H9 (cell line): ENCODE data around the gene OBSL1. TPM values are rescaled to one million over a fixed set of nuclear protein-coding genes. Genes with fewer than 3 reads are reported as not detected.
A peak's percentile ranks its signal among the peaks of the same experiment; 100 is the strongest.

Experiments
- DNase-seq: peaks from one replicate; pipeline ENCODE4 v3.0.0-alpha.2; 2017
- H2AFZ ChIP-seq: one replicate; pipeline ENCODE4 v1.6.1; 2013; ENCODE audit warnings: mild to moderate bottlenecking, low read length, control low read depth, moderate library complexity
- H2AK5ac ChIP-seq: 2 replicates; pipeline ENCODE4 v1.6.1; 2013; ENCODE audit warnings: low read length, control low read depth, mixed read lengths; ENCODE audit not compliant: insufficient read length
- H2BK120ac ChIP-seq: one replicate; pipeline ENCODE4 v1.6.1; 2013; ENCODE audit warnings: low read depth, mild to moderate bottlenecking, low read length, control low read depth, inconsistent platforms; ENCODE audit not compliant: poor library complexity, severe bottlenecking
- H2BK12ac ChIP-seq: 2 replicates; pipeline ENCODE4 v1.6.1; 2013; ENCODE audit warnings: low read length, control low read depth, mixed read lengths, low read depth; ENCODE audit not compliant: insufficient read length
- H2BK15ac ChIP-seq: 2 replicates; pipeline ENCODE4 v1.6.1; 2013; ENCODE audit warnings: low read depth, low read length, control low read depth
- H2BK20ac ChIP-seq: one replicate; pipeline ENCODE4 v1.6.1; 2013; ENCODE audit warnings: low read depth, mild to moderate bottlenecking, low read length, control low read depth, inconsistent platforms; ENCODE audit not compliant: poor library complexity, severe bottlenecking
- H2BK5ac ChIP-seq: 2 replicates; pipeline ENCODE4 v1.6.1; 2013; ENCODE audit warnings: low read length, control low read depth, mixed read lengths; ENCODE audit not compliant: insufficient read length
- H3K14ac ChIP-seq: 2 replicates; pipeline ENCODE4 v1.6.1; 2013; ENCODE audit warnings: low read length, control low read depth; ENCODE audit not compliant: insufficient read depth
- H3K18ac ChIP-seq: 2 replicates; pipeline ENCODE4 v1.6.1; 2013; ENCODE audit warnings: low read depth, mild to moderate bottlenecking, mixed read lengths, low read length, control low read depth; ENCODE audit not compliant: insufficient read length
- H3K23ac ChIP-seq: 2 replicates; pipeline ENCODE4 v1.6.1; 2013; ENCODE audit warnings: low read length, control low read depth, mixed read lengths, low read depth; ENCODE audit not compliant: insufficient read length
- H3K23me2 ChIP-seq: 2 replicates; pipeline ENCODE4 v1.6.1; 2013; ENCODE audit warnings: low read depth, mild to moderate bottlenecking, mixed read lengths, low read length, control low read depth; ENCODE audit not compliant: insufficient read length, poor library complexity, severe bottlenecking
- H3K27ac ChIP-seq: 2 replicates; pipeline ENCODE4 v1.5.1; 2013; ENCODE audit warnings: low read length, control low read depth, mixed read lengths, low read depth; ENCODE audit not compliant: insufficient read length
- H3K27me3 ChIP-seq: 2 replicates; pipeline ENCODE4 v1.6.1; 2013; ENCODE audit warnings: low read length, control low read depth, inconsistent platforms; ENCODE audit not compliant: insufficient read depth
- H3K4ac ChIP-seq: 2 replicates; pipeline ENCODE4 v1.6.1; 2013; ENCODE audit warnings: low read depth, mild to moderate bottlenecking, control low read depth, inconsistent platforms, low read length, moderate library complexity
- H3K4me1 ChIP-seq: 2 replicates; pipeline ENCODE4 v1.6.1; 2013; ENCODE audit warnings: low read length, control low read depth, inconsistent platforms; ENCODE audit not compliant: insufficient read depth
- H3K4me2 ChIP-seq: 2 replicates; pipeline ENCODE4 v1.6.1; 2013; ENCODE audit warnings: low read length, control low read depth, mixed read lengths; ENCODE audit not compliant: insufficient read length, insufficient read depth
- H3K56ac ChIP-seq: 2 replicates; pipeline ENCODE4 v1.6.1; 2013; ENCODE audit warnings: low read depth, mild to moderate bottlenecking, mixed read lengths, low read length, control low read depth; ENCODE audit not compliant: insufficient read length
- H3K79me1 ChIP-seq: 2 replicates; pipeline ENCODE4 v1.6.1; 2013; ENCODE audit warnings: low read depth, mild to moderate bottlenecking, moderate library complexity, low read length, control low read depth, inconsistent platforms; ENCODE audit not compliant: insufficient read depth, poor library complexity, severe bottlenecking
- H3K79me2 ChIP-seq: 2 replicates; pipeline ENCODE4 v1.6.1; 2013; ENCODE audit warnings: low read length, control low read depth, inconsistent platforms; ENCODE audit not compliant: insufficient read depth
- H3K9ac ChIP-seq: 2 replicates; pipeline ENCODE4 v1.6.1; 2013; ENCODE audit warnings: low read length, control low read depth, mixed read lengths; ENCODE audit not compliant: insufficient read length; ENCODE audit errors: extremely low read depth
- H3K9me3 ChIP-seq: one replicate; pipeline ENCODE4 v1.6.1; 2013; ENCODE audit warnings: low read depth, low read length, inconsistent platforms; ENCODE audit not compliant: control insufficient read depth
- H3T11ph ChIP-seq: one replicate; pipeline ENCODE4 v1.6.1; 2013; ENCODE audit warnings: mild to moderate bottlenecking, low read length, control low read depth, inconsistent platforms
- H4K20me1 ChIP-seq: one replicate; pipeline ENCODE4 v1.6.1; 2013; ENCODE audit not compliant: control insufficient read depth, insufficient read length, insufficient read depth
- H4K5ac ChIP-seq: 2 replicates; pipeline ENCODE4 v1.6.1; 2013; ENCODE audit warnings: low read depth, mild to moderate bottlenecking, mixed read lengths, low read length, control low read depth; ENCODE audit not compliant: insufficient read length
- H4K8ac ChIP-seq: replicated peaks from 2 replicates; pipeline ENCODE4 v1.6.1; 2013; ENCODE audit warnings: low read length, control low read depth, mixed read lengths, low read depth; ENCODE audit not compliant: insufficient read length
- H4K91ac ChIP-seq: 2 replicates; pipeline ENCODE4 v1.6.1; 2013; ENCODE audit warnings: low read depth, mild to moderate bottlenecking, moderate library complexity, mixed read lengths, low read length, control low read depth; ENCODE audit not compliant: insufficient read length
- H3K27ac Mint-ChIP-seq, 3 experiments: 2 replicates in 2 of 3; 3 replicates in 1 of 3; pipeline ENCODE4 v1.8.0; 2020 to 2021; ENCODE audit warnings: mixed read lengths in 3 of 3, mild to moderate bottlenecking in 1 of 3, moderate library complexity in 1 of 3
- H3K27me3 Mint-ChIP-seq: 2 replicates; pipeline ENCODE4 v1.8.0; 2021; ENCODE audit warnings: low read depth, mild to moderate bottlenecking, moderate library complexity, mixed read lengths
- H3K36me3 Mint-ChIP-seq, 3 experiments: 2 replicates in 2 of 3; 3 replicates in 1 of 3; pipeline ENCODE4 v1.8.0; 2020 to 2021; ENCODE audit warnings: low read depth in 3 of 3, mixed read lengths in 3 of 3; ENCODE audit not compliant: insufficient read depth in 1 of 3
- H3K4me1 Mint-ChIP-seq, 2 experiments: 2 replicates each; pipeline ENCODE4 v1.8.0; 2020; ENCODE audit warnings: mixed read lengths in 2 of 2
- H3K4me3 Mint-ChIP-seq, 2 experiments: 2 replicates in 1 of 2; 3 replicates in 1 of 2; pipeline ENCODE4 v1.8.0; 2020 to 2021; ENCODE audit warnings: mild to moderate bottlenecking in 2 of 2, mixed read lengths in 2 of 2, moderate library complexity in 1 of 2
- H3K9me3 Mint-ChIP-seq, 2 experiments: 2 replicates in 1 of 2; 3 replicates in 1 of 2; pipeline ENCODE4 v1.8.0; 2020; ENCODE audit warnings: mild to moderate bottlenecking in 2 of 2, mixed read lengths in 2 of 2, moderate library complexity in 1 of 2
- WGBS: extraction: QIAGEN DNeasy Blood & Tissue Kit; methylation state at CpG from one replicate; pipeline ENCODE4 v1.1.7; 2013; ENCODE audit warnings: missing lambda C conversion rate, low lambda C conversion rate, mixed read lengths; ENCODE audit not compliant: insufficient read length; ENCODE audit errors: extremely low coverage; 5-methylcytosine and 5-hydroxymethylcytosine counted together
- total RNA-seq: library from RNA; stranded (reverse); gene quantifications from 2 replicates; pipeline ENCODE4 v1.2.1, GENCODE V29; 2021
- TF ChIP-seq, protein P1 (sequence below): fragments of 200-600 bp; sonication (generic); conservative IDR thresholded peaks from 3 replicates; pipeline ENCODE4 v1.8.0; 2021; ENCODE audit warnings: antibody characterized with exemption, mild to moderate bottlenecking

OBSL1 gene
- total RNA-seq, 1 experiment from 2014 or later, result 140 TPM

- Histone ChIP-seq H3K14ac (peak overlapping the region; percentile 42), H3T11ph (no peak overlapping the region), H3K4me1 (peaks cover 3% of the 10 kb centered on the region; the same call in 1 of the 2 replicates), H3K79me2 (no peaks in the 10 kb centered on the region), H3K79me1 (no peaks in the 10 kb centered on the region), H2AK5ac (no peak overlapping the region), H2BK5ac (no peak overlapping the region), H4K91ac (no peak overlapping the region), H2BK20ac (no peak overlapping the region), H3K27me3 (peaks cover 4% of the 10 kb centered on the region; the same call in 1 of the 2 replicates), H3K23ac (no peak overlapping the region), H4K8ac (no peak overlapping the region), H3K56ac (no peak overlapping the region), H2BK120ac (no peak overlapping the region), H3K23me2 (peaks cover 11% of the 10 kb centered on the region), H2AFZ (no peak overlapping the region), H3K27ac (no peak overlapping the region), H3K18ac (no peak overlapping the region), H4K5ac (no peak overlapping the region), H3K4ac (no peak overlapping the region), H3K9me3 (no peaks in the 10 kb centered on the region), H2BK15ac (no peak overlapping the region), H4K20me1 (no peaks in the 10 kb centered on the region), H3K4me2 (peak overlapping the region; percentile 83), H2BK12ac (no peak overlapping the region), H3K9ac (no peak overlapping the region)
- Mint-ChIP-seq H3K36me3 (peaks cover 5 to 43% (median 33%) of the 10 kb centered on the region in 3 experiments), H3K4me1 (peaks cover 10 to 18% of the 10 kb centered on the region in 2 experiments), H3K27ac (no peak overlapping the region; a peak in 1 of 7 replicates), H3K27me3 (peaks cover 40% of the 10 kb centered on the region), H3K4me3 (peak overlapping the region; percentile 81 to 93), H3K9me3 (no peaks in the 10 kb centered on the region)
- no CpG with 5 or more reads among the region's 99 CpGs for WGBS
- DNase-seq, result no peak
- TF ChIP-seq, protein P1, sequence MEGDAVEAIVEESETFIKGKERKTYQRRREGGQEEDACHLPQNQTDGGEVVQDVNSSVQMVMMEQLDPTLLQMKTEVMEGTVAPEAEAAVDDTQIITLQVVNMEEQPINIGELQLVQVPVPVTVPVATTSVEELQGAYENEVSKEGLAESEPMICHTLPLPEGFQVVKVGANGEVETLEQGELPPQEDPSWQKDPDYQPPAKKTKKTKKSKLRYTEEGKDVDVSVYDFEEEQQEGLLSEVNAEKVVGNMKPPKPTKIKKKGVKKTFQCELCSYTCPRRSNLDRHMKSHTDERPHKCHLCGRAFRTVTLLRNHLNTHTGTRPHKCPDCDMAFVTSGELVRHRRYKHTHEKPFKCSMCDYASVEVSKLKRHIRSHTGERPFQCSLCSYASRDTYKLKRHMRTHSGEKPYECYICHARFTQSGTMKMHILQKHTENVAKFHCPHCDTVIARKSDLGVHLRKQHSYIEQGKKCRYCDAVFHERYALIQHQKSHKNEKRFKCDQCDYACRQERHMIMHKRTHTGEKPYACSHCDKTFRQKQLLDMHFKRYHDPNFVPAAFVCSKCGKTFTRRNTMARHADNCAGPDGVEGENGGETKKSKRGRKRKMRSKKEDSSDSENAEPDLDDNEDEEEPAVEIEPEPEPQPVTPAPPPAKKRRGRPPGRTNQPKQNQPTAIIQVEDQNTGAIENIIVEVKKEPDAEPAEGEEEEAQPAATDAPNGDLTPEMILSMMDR, result no peak
These were observed 18.8 kb downstream of the OBSL1 start for GRCh38 chr2:219552382-219553167.
